GM19240 (cell line): ENCODE data around the gene PDE3A.
"Not testable (repeated sequence)": the region's sequence is repeated elsewhere in the genome, so short reads cannot be mapped to it uniquely, and the experiment has no call there.

ENCODE experiments used
- DNase-seq: peaks from one replicate; pipeline ENCODE4 v3.0.0; 2011; ENCODE audit warnings: low spot score; ENCODE audit not compliant: insufficient read length

PDE3A gene

DNA sequence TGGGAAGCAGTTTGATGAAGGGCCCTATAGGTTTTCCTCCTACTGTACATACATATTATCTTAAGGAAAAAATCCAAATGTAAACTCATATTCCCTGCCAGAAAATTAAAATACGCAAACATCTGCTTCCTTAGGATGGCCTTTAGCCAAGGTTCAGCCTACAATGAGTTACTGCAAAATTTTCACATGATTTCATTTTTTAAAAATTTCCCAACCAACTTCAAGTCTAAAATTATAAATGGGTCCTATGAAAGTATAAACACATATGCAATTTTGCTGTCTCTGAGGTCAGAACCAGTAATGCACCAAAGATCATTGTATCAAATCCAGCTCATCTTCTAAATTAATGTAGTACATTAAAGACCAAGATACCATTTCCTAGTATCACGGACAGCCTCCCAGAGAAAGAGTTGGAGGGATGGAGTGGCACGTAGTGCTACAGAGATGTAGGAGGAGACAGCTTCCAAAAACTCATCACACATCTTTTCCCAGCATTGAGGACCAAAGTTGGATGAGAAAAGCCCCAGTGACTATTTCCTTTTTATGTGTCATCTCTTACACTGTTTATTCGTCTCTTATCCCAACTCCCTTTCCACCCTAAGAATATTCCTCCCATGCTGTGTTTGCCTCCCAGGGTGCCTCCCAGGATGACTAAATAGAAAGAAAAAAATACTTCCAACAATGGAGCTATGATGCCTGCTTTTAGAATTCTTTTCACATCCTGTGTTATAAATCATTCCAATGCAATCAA lies 234.5 kb downstream of the PDE3A start:
- no peak for DNase-seq

DNA sequence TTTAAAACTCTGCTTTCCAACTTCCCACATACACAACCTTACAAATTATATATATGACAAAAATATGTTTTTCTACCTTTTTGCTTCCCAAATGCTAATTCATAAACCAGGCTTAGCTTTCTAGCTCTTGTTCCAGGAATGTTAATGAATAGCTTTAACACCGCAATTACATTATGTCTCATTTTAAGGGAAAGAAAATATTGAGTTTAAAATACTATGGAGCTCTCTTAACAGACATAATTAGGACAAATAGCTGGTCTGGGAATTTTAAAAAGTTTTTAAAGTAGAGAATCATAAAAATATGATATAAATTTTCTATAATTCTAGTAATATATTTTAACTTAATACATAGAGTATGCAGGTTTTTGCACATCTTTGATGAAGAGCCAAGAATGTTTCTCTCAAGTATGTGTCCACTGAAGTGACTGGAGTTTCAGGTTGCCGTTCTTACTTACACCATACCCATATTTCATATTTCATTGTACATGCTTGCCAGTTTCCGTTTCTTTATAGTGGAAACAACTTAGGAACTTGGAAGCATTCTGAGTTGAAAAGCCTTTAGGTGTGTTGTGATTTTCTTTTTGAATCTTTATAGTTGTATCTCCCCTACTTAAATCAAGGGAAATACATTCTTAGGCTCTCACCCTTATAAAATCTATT lies 236.2 kb downstream of the PDE3A start:
- DNase-seq: no peak

GRCh38 chr12:20615020-20615419 lies 246.7 kb downstream of the PDE3A start:
- not testable (repeated sequence) for DNase-seq

GRCh38 chr12:20616093-20616492 lies 247.8 kb downstream of the PDE3A start:
- no peak for DNase-seq

- DNase-seq: no peak
These were observed 251.9 kb downstream of the PDE3A start for GRCh38 chr12:20620261-20620660.

DNA sequence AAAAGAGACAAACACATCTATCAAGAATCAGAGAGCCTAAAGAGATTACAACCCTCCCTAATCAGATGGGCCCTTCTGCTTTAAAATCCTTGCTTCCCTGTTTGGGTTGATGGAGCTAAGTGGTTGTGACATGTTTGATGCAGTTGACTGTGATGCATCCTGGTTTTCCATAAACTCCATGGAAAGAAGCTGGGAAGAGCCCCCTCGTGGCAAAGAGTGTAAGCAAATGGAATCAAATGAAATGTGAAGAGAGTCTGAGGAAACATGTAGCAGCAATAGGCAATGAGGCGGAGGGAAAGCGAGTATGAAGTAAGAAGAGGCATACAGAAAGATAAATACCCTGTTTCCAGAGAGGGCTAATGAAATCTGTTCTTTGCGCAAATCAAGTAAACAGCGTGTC lies 256.4 kb downstream of the PDE3A start:
- no peak for DNase-seq

- DNase-seq: no peak
These were observed 257.2 kb downstream of the PDE3A start for GRCh38 chr12:20625531-20625930.

DNA sequence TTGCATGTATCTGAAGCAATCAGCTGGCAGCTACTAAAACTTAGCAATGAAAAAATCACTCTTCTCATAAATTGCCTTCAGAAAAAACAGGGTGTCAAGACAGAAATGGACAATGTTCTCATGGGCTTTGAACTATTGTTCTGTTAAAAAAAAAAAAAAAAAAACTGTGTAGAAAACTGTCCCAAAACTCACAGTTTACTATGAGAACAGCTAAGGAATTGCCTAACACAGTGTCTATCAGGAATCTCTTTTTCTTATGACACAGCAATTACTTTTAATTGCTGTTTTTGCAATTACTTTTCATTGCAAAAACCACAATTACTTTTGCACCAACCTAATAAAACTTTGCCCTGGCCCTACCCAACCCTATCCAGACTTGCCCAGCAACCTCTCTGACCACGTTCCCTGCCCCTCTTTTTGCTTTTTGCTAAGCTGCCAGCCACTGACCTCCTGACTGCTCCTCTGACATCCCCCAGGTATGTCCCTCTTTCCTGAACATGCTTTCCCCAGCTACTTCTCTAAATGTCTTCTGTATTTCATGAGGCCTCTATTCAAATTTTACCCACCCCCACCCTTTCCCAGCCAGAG lies 258.8 kb downstream of the PDE3A start:
- no peak for DNase-seq

DNA sequence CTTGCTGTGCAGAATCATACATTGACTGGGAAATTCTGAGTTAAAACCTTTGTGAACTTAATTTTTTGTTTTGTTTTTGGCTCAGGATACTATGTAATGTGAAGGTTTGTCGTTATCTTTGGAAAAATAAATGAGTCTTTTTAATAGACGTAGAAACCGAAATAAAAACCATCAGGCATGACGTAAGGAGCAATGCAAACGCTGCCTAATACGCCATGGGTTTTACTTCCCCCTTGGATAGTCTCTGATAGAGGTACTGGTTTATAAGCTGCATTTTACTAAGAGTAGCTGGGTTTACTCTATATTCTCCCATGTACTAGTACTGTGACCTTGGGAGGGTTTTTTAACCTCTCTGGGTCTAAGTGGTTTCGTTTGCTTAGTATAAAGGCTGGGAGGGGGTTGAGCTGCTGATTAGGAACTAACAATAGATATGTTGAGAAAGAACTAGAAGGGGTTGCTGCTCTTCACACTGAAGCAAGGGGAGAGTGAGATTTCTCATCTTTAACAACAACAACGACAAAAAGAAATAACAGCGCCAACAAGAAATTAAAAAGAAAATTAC lies 260.0 kb downstream of the PDE3A start:
- no peak for DNase-seq

DNA sequence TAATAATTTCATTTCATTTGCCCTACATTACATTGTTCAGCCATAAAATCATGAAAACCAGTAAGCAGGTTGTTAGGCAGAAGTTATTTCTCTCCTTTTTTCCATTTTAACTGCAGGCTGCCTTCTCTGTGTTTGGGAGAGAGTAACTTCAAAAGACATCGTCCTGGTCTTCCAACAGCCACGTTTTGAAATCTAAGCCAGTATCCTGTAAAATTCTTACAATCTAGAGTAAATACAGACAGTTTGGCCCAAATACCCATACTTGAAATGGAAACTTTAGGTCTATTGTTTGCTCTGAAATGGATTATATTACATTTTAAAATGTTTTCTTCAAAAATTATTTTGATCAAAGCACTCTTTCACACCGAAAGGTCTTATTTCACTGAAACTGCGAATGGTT lies 260.7 kb downstream of the PDE3A start:
- DNase-seq: no peak

DNA sequence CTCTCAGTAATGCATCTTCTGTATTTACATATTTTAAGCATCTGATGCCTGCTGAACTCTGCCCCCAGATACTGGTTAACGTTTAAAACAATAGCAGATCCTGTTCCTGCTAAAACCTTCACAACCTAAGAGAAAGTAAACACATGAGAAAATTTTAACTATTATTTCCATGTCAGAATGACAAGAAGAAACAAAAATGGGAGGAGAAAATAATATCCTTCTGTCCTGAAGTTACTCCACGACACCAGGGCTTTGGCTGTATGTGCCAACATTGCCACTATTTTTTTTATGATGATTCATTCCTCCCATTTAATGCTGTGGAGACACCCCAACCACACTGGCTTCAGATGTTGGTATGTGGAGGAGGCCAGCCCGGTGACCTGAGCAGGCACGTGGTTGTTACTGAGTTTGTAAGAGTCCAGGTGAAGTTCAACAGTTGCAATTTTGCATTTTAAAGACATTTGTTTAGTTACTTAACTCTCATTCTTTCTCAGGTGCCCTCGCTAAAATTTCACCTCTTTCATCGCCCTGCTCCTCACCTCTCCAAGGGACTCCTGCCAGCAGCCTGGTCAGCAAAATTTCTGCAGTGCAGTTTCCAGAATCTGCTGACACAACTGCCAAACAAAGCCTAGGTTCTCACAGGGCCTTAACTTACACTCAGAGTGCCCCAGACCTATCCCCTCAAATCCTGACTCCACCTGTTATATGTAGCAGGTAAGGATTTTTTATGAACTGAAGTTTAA lies 261.2 kb downstream of the PDE3A start:
- DNase-seq: no peak

DNA sequence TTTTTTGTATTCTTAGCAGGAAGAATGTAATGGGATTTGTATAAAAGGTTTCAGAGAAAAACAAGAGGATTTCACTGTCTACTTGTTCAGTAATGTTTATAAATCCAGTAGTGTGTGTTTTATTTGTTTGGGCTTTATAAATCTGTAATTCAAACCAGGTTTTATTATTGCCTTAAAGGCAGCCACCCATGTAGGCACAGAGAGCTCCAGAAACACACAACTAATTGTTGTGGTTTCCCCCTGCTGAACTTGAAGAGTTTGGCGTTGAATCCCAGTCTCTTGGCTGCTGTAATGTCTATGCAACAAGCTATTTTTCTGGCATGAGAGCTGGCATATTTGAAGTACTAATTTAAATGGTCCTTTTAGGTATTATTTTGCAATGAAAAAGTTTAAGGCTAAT lies 263.4 kb downstream of the PDE3A start:
- no peak for DNase-seq

DNA sequence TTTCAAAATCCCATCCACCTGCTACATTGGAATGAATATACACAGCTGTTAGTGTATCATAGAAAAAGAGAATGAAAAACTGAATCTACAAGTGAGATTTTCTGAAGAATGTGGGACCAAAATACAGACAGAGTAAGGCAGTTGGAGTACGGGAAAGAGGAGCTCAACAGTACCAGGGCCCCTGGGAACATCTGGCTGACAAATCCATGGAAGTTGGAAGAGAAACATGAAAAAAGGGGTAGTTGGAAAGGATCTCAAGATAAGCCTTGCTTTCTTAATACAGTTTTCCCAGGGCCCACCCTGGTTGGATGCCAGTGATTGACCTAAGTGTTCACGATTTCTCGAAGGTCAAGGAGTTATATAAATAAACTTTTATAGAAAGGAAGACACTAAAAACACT lies 272.8 kb downstream of the PDE3A start:
- no peak for DNase-seq

DNA sequence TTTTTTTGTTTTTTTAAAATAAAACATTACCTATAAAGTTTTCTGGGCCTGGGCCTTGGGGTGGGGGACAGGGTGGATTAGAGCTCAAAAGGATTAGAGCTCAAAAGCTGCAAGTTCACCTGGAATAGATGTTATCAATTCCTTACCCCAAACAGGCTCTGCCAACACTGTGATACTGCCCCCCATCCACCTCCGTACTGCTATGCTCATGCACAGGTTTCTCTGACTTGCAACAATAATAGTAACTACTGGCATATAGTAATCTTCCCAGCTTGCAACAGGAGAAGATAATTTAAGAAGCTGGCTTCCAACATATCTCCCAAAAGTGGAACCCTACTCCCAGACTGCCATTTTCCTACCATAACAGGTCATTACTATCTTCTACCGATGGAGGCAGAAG lies 275.5 kb downstream of the PDE3A start:
- DNase-seq: no peak

- no peak for DNase-seq
These were observed 278.0 kb downstream of the PDE3A start for GRCh38 chr12:20646239-20646827.

DNA sequence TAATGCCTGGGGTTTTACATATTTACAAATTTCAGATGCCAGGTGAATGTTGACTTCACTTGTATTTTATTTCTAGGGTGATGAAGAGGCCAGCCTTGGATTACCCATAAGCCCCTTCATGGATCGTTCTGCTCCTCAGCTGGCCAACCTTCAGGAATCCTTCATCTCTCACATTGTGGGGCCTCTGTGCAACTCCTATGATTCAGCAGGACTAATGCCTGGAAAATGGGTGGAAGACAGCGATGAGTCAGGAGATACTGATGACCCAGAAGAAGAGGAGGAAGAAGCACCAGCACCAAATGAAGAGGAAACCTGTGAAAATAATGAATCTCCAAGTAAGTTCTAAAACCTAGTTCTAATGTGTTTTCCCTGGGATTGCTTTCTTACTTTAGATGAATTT lies 285.5 kb downstream of the PDE3A start:
- DNase-seq: no peak

DNA sequence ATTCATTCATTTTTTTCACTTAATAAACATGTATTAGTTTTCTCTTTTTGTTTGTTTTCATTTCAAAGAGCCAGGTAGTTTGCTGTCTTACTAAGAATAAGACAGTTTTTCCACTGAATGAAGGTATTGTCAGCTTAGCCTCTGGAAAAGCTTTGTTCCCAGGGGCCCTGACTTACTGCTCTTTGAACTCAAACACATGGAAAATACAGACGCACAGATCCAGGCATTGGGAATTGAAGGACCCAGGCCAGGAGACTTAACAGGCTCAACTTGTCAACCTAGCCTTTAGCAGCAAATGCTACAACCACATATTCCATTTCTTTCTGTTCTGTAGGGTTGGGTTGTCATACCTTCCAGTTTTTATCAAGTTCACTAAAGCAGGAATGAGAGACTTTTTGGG lies 288.3 kb downstream of the PDE3A start:
- no peak for DNase-seq

GRCh38 chr12:20657496-20657895 lies 289.2 kb downstream of the PDE3A start:
- DNase-seq: no peak

DNA sequence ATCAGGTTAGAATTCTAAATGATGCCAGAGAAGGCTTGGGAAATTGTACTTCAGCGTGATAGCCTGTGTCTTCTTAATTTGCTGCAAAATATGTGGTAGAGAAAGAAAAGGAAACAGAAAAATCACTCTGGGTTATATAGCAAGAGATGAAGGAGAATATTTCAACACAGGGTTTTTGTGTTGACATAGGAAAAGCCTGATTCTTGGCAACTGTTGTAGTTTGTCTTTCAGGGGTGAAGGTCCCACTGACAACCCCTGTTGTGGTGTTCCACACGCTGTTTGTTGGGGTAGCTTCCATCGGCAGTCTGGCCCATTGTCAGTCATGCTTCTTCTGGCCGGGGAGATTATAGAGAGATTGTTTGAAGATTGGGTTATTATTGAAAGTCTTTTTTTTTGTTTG lies 313.0 kb downstream of the PDE3A start:
- no peak for DNase-seq

DNA sequence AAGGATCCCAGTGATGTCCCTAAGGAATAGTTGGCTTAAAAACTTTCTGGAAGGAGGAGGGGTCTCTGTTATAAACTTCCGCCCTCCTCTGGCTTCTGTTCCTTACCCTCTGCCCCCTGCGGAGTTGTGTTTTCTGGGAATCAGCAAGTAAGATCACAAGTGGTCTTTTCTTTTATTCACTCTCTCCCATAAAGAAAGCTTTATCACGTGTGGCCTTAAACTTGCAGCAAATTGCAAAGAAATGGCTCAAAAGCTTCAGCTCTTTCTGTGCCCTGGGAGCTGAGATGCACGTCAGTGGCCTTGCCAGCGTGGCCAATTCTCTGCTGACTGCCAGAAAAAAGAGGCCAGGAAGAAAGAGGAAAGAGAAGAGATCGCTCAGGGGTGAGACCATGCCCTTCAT lies 326.9 kb downstream of the PDE3A start, which contains the start of gene SLCO1C1:
Gene SLCO1C1, plus strand, starts transcription at position 101 of the 400 bp plus-strand sequence. CDS start 4,245 bp downstream, outside the sequence.
- DNase-seq: no peak

GRCh38 chr12:20696181-20696905 lies 328.0 kb downstream of the PDE3A start:
- DNase-seq: no peak
